ENCODE data around the gene RAD52.

RAD52 gene

GRCh38 chr12:991350-992333, 42.1 kb upstream of the RAD52 start:
- ChIA-PET POLR2A (no interaction called here), CTCF (interaction anchor here (0.7 to 2.1 kb wide), 5 partner anchors 13 to 416 kb away, joined by 3 to 6 read pairs (median 3); no protein-coding TSS in a partner anchor)
- no peak for TF ChIP-seq CTCF (IDR thresholded peaks at IDR 0.05; ENCODE audit: control extremely low read depth, extremely low read depth, low read depth, missing control alignments)
- DNase-seq (ENCODE audit: extremely low spot score) = no peak

GRCh38 chr12:990661-991349, 41.3 kb upstream of the RAD52 start, which contains the start of gene ERC1:
ERC1 (plus strand) TSS chr12:991223; CDS start chr12:1027904, 36,681 bp downstream.
- peak; percentile 94 for DNase-seq (ENCODE audit: extremely low spot score)
- ChIA-PET CTCF (interaction anchor here (0.7 to 1.3 kb wide), 5 partner anchors 14 to 375 kb away, joined by 3 read pairs; no protein-coding TSS in a partner anchor), POLR2A (no interaction called here)
- peak; percentile 0 for TF ChIP-seq CTCF (IDR thresholded peaks at IDR 0.05; ENCODE audit: control extremely low read depth, extremely low read depth, low read depth, missing control alignments)

GRCh38 chr12:989751-990660, 40.5 kb upstream of the RAD52 start:
- no peak for DNase-seq (ENCODE audit: extremely low spot score)
- TF ChIP-seq CTCF (IDR thresholded peaks at IDR 0.05; ENCODE audit: control extremely low read depth, extremely low read depth, low read depth, missing control alignments) = no peak
- ChIA-PET CTCF (interaction anchor here (0.8 to 1.3 kb wide), 5 partner anchors 11 to 374 kb away, joined by 3 read pairs; no protein-coding TSS in a partner anchor), POLR2A (no interaction called here)

GRCh38 chr12:989051-989450, 39.6 kb upstream of the RAD52 start:
- no peak for TF ChIP-seq CTCF (IDR thresholded peaks at IDR 0.05; ENCODE audit: control extremely low read depth, extremely low read depth, low read depth, missing control alignments)
- ChIA-PET POLR2A (no interaction called here), CTCF (interaction anchor here (1.0 to 1.6 kb wide), 3 partner anchors 12 to 419 kb away, joined by 3 read pairs; no protein-coding TSS in a partner anchor)
- no peak for DNase-seq (ENCODE audit: extremely low spot score)

GRCh38 chr12:988646-989045, 39.2 kb upstream of the RAD52 start:
- DNase-seq (ENCODE audit: extremely low spot score) = no peak
- TF ChIP-seq CTCF (IDR thresholded peaks at IDR 0.05; ENCODE audit: control extremely low read depth, extremely low read depth, low read depth, missing control alignments) = no peak
- CTCF ChIA-PET = interaction anchor here (1.0 to 1.6 kb wide), 2 partner anchors 104 to 418 kb away, joined by 3 read pairs; no protein-coding TSS in a partner anchor
- POLR2A ChIA-PET = no interaction called here
